Stimulated activated CD8-positive, alpha-beta memory T cell treated with anti-CD3 and anti-CD28 coated beads, Interleukin-15, amount 100 ng/mL, for 48 hours (primary cell): ENCODE results near the gene POU2F1.
"Not testable (repeated sequence)": the region's sequence is repeated elsewhere in the genome, so short reads cannot be mapped to it uniquely, and the experiment has no call there.

Experiments
- DNase-seq, 2 donors: peaks; one replicate each; pipeline ENCODE4 v3.0.0-alpha.2; 2020; ENCODE audit warnings: low read depth in 2 of 2

POU2F1 gene

GRCh38 chr1:167231873-167232450, 11.3 kb downstream of the POU2F1 start:
- no peak for DNase-seq

- no peak for DNase-seq
Measured at GRCh38 chr1:167232801-167233200, 12.1 kb downstream of the POU2F1 start.

GRCh38 chr1:167233373-167233772, 12.7 kb downstream of the POU2F1 start:
- no peak for DNase-seq

GRCh38 chr1:167237000-167237399, 16.3 kb downstream of the POU2F1 start:
- DNase-seq: no peak

GRCh38 chr1:167238713-167239112, 18.0 kb downstream of the POU2F1 start:
- no peak for DNase-seq

- DNase-seq: no peak
Measured at GRCh38 chr1:167239257-167239656, 18.6 kb downstream of the POU2F1 start.

- DNase-seq: no peak
Measured at GRCh38 chr1:167244244-167244643, 23.6 kb downstream of the POU2F1 start.

- DNase-seq: not testable (repeated sequence)
Measured at GRCh38 chr1:167245168-167245567, 24.5 kb downstream of the POU2F1 start.

- no peak for DNase-seq
Measured at GRCh38 chr1:167246971-167247370, 26.3 kb downstream of the POU2F1 start.

- DNase-seq: no peak
Measured at GRCh38 chr1:167247754-167248153, 27.1 kb downstream of the POU2F1 start.

- DNase-seq: no peak
Measured at GRCh38 chr1:167248707-167249642, 28.3 kb downstream of the POU2F1 start.

- DNase-seq: no peak
Measured at GRCh38 chr1:167249702-167250101, 29.0 kb downstream of the POU2F1 start.

- DNase-seq: no peak
Measured at GRCh38 chr1:167250482-167250881, 29.8 kb downstream of the POU2F1 start.

- DNase-seq: no peak
Measured at GRCh38 chr1:167251472-167251871, 30.8 kb downstream of the POU2F1 start.

GRCh38 chr1:167252986-167253385, 32.3 kb downstream of the POU2F1 start:
- no peak for DNase-seq

GRCh38 chr1:167258858-167259257, 38.2 kb downstream of the POU2F1 start:
- no peak for DNase-seq

GRCh38 chr1:167262836-167263235, 42.1 kb downstream of the POU2F1 start:
- no peak for DNase-seq

- no peak for DNase-seq
Measured at GRCh38 chr1:167263344-167263743, 42.7 kb downstream of the POU2F1 start.

GRCh38 chr1:167263819-167264464, 43.3 kb downstream of the POU2F1 start:
- DNase-seq: no peak

- no peak for DNase-seq
Measured at GRCh38 chr1:167266965-167267364, 46.3 kb downstream of the POU2F1 start.

GRCh38 chr1:167268347-167268787, 47.7 kb downstream of the POU2F1 start:
- DNase-seq: no peak

- DNase-seq: no peak
Measured at GRCh38 chr1:167270349-167271092, 49.8 kb downstream of the POU2F1 start.
